Ovary (tissue), 3 donors: ENCODE measurements around the gene TMEM9.

ENCODE experiments used
- CTCF ChIP-seq, 3 donors: fragments of 450-650 bp in 2 of 3; fragments of 200-600 bp in 1 of 3; IDR thresholded peaks; one replicate each; pipeline versions ENCODE4 v1.5.1 to v1.8.0; 2016 to 2022; ENCODE audit warnings: antibody characterized with exemption in 3 of 3, mild to moderate bottlenecking in 1 of 3
- EP300 ChIP-seq: sonication (generic); formaldehyde crosslinking; IDR thresholded peaks from one replicate; pipeline ENCODE4 v1.6.1; 2017; ENCODE audit warnings: antibody characterized with exemption
- donor health status: DM: no; HTN: no; CAD: no.

GRCh38 chr1:201112173-201112731 lies 42.0 kb downstream of the TMEM9 start, which contains the start of gene CACNA1S:
- TF ChIP-seq CTCF (IDR thresholded peaks at IDR 0.05), result no peak
- TF ChIP-seq EP300, result no peak
